K562 (cell line): ENCODE data around the gene FAM168B. TPM values are rescaled to one million over a fixed set of nuclear protein-coding genes. Genes with fewer than 3 reads are reported as not detected.

ENCODE experiments used
- CCNT2 ChIP-seq: IDR thresholded peaks from 2 replicates; pipeline ENCODE4 v1.6.1; 2011; ENCODE audit warnings: borderline replicate concordance, low read depth, mild to moderate bottlenecking, moderate library complexity, mixed read lengths, low read length; ENCODE audit not compliant: insufficient read length; ENCODE audit errors: extremely low read depth
- CUX1 ChIP-seq: fragments of 200-800 bp; sonication (Bioruptor generic); IDR thresholded peaks from 2 replicates; pipeline ENCODE4 v1.6.1; 2016; ENCODE audit warnings: missing genetic modification characterization, missing compliant biosample characterization
- GABPB2 ChIP-seq: fragments of 250-450 bp; sonication (Bioruptor Pico); conservative IDR thresholded peaks from 2 replicates; pipeline ENCODE4 v1.5.1; 2021; ENCODE audit warnings: mild to moderate bottlenecking
- ILK ChIP-seq: fragments of 450-650 bp; IDR thresholded peaks from 2 replicates; pipeline ENCODE4 v1.6.1; 2016; ENCODE audit warnings: missing genetic modification characterization, low read depth, mild to moderate bottlenecking, missing compliant biosample characterization, moderate library complexity, borderline replicate concordance
- MXD1 ChIP-seq: fragments of 250-450 bp; sonication (Bioruptor Pico); IDR thresholded peaks from 2 replicates; pipeline ENCODE4 v1.8.0; 2021; ENCODE audit warnings: borderline replicate concordance, mild to moderate bottlenecking, moderate library complexity; ENCODE audit not compliant: poor library complexity, severe bottlenecking
- NONO ChIP-seq, 2 experiments: fragments of 200-400 bp in 1 of 2; fragments of 450-650 bp in 1 of 2; formaldehyde crosslinking in 1 of 2; IDR thresholded peaks; 2 replicates each; pipeline ENCODE4 v1.6.1; 2017; ENCODE audit warnings: low read depth in 2 of 2, mild to moderate bottlenecking in 2 of 2, moderate library complexity in 2 of 2, low read length in 1 of 2
- PKNOX1 ChIP-seq: fragments of 450-650 bp; IDR thresholded peaks from 2 replicates; pipeline ENCODE4 v1.6.1; 2016
- SNRNP70 ChIP-seq: fragments of 200-400 bp; formaldehyde crosslinking; optimal IDR thresholded peaks from 2 replicates; pipeline ENCODE3; 2017; ENCODE audit warnings: low read depth, low read length
- TAF1 ChIP-seq: IDR thresholded peaks from 2 replicates; pipeline ENCODE4 v1.6.1; 2011; ENCODE audit warnings: mild to moderate bottlenecking, low read length, moderate library complexity; ENCODE audit not compliant: insufficient read depth, control insufficient read depth, severe bottlenecking; ENCODE audit errors: extremely low read depth
- VEZF1 ChIP-seq: fragments of 200-800 bp; sonication (Bioruptor generic); IDR thresholded peaks from 2 replicates; pipeline ENCODE4 v1.6.1; 2017; ENCODE audit warnings: missing genetic modification characterization, missing compliant biosample characterization
- ZBTB1 ChIP-seq: sonication (generic); formaldehyde crosslinking; IDR thresholded peaks from 2 replicates; pipeline ENCODE4 v1.8.1; 2023; ENCODE audit warnings: missing genetic modification reagents, low read depth, mild to moderate bottlenecking, borderline replicate concordance
- ZBTB17 ChIP-seq: fragments of 450-650 bp; formaldehyde crosslinking; IDR thresholded peaks from 2 replicates; pipeline ENCODE4 v1.4.0; 2020; ENCODE audit warnings: mild to moderate bottlenecking
- ZEB2 ChIP-seq: fragments of 450-650 bp; IDR thresholded peaks from 2 replicates; pipeline ENCODE4 v1.6.1; 2016
- ZNF133 ChIP-seq: fragments of 250-450 bp; sonication (Bioruptor Pico); IDR thresholded peaks from 2 replicates; pipeline ENCODE4 v1.4.0; 2020; ENCODE audit warnings: mild to moderate bottlenecking
- ZNF197 ChIP-seq: fragments of 200-800 bp; sonication (Bioruptor generic); IDR thresholded peaks from 2 replicates; pipeline ENCODE4 v1.6.1; 2016; ENCODE audit warnings: low read depth, missing genetic modification characterization, missing compliant biosample characterization
- polyA plus RNA-seq, 8 experiments: library from polyadenylated mRNA; depleted of rRNA in 4 of 8; stranded (reverse) in 5 of 8; unstranded in 3 of 8; fragments of >200 nt; fragmentation: Nextera tagmentation in 2 of 8; fragmentation: Illumina TruSeq in 1 of 8; extraction: Ambion mirVana in 2 of 8; extraction: Trizol in 1 of 8; gene quantifications; 2 replicates each; pipeline versions ENCODE4 v1.2.1 to v1.2.3, GENCODE V29; 2011 to 2014; ENCODE audit warnings: inconsistent platforms in 1 of 8, missing spikeins in 1 of 8
- total RNA-seq, 7 experiments: library from RNA; depleted of rRNA in 6 of 7; stranded (reverse); fragments of >200 nt in 6 of 7; fragmentation: Illumina TruSeq in 2 of 7; extraction: Trizol in 2 of 7; gene quantifications; 2 replicates each; pipeline versions ENCODE4 v1.2.1 to v1.2.3, GENCODE V29; 2011 to 2021; ENCODE audit warnings: low replicate concordance in 1 of 7
- TF ChIP-seq, protein P1 (sequence below): IDR thresholded peaks from 2 replicates; pipeline ENCODE4 v1.6.1; 2012; ENCODE audit warnings: low read depth, low read length, improper control_type of control experiment, borderline replicate concordance

FAM168B gene
- total and polyA plus RNA-seq, 9 of the 15 experiments (the other 6 are each of a cell fraction or from before 2014, with no cell fraction given), result 3.3 to 76.0 (median 46.1) TPM

DNA sequence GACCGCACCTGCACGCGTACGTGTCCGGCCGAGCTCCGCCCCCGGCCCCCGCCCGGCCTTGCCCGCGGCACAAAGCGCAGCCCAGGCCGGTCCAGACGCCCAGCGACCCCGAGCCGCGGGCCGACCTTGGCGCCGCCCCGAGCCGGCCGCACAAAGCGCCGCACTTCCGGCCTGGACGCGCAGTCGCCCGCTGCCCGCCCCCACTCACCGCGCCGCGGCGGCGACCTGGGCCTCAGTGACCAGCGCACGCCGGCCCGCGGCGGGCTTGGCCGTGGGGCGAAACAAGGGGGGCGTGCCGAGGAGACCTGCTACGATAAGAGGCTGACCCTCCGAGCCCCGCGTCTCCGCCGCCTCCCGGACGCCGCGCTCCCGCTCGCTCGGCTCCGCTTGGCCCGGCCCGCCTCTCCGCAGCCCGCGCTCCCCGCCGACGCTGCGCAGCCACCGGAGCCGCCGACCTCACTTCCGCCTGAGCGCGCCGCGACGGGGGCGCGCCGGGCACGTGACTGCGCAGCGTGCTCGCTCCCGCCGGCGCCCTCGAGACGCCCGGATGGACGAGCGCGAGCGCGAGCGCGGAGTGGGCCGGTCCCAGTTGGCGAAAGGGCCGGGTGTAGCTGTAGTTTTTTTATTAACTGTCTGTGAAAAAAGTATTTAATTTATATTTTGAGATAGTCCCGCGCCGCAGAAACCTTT, at the start of gene FAM168B (continued):
- TF ChIP-seq CUX1 (CRISPR knock-in tag) (no peak), GABPB2 (CRISPR knock-in tag) (no peak), ZEB2 (no peak), SNRNP70 (no peak), ILK (no peak), TAF1 (peak; percentile 85), ZNF133 (CRISPR knock-in tag) (no peak), MXD1 (CRISPR knock-in tag) (no peak), ZBTB17 (CRISPR knock-in tag) (0 out of 2 replicates have a peak, but pooled peaks have one; percentile 60), PKNOX1 (no peak), VEZF1 (peak; percentile 88), ZNF197 (CRISPR knock-in tag) (peak; percentile 95), CCNT2 (peak; percentile 78), NONO (IDR thresholded peaks at IDR 0.05; ENCODE audit: low read depth in 2 of 2, low read length in 1 of 2) (peak; percentile 86 to 93), ZBTB1 (CRISPR knock-in tag) (peak; percentile 99)
- TF ChIP-seq, protein P1, sequence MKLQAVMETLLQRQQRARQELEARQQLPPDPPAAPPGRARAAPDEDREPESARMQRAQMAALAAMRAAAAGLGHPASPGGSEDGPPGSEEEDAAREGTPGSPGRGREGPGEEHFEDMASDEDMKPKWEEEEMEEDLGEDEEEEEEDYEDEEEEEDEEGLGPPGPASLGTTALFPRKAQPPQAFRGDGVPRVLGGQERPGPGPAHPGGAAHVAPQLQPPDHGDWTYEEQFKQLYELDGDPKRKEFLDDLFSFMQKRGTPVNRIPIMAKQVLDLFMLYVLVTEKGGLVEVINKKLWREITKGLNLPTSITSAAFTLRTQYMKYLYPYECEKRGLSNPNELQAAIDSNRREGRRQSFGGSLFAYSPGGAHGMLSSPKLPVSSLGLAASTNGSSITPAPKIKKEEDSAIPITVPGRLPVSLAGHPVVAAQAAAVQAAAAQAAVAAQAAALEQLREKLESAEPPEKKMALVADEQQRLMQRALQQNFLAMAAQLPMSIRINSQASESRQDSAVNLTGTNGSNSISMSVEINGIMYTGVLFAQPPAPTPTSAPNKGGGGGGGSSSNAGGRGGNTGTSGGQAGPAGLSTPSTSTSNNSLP, result no peak
